Stomach smooth muscle (tissue), 2 donors: ENCODE results near the gene CPEB1.

Experiments
- H3K27ac ChIP-seq: one replicate; pipeline ENCODE4 v1.7.0; 2013; ENCODE audit warnings: mild to moderate bottlenecking, low read length, inconsistent platforms
- H3K27me3 ChIP-seq, 2 donors: one replicate each; pipeline ENCODE4 v1.7.0; 2013; ENCODE audit warnings: low read length in 2 of 2; ENCODE audit not compliant: insufficient read depth in 2 of 2, control insufficient read depth in 1 of 2
- H3K36me3 ChIP-seq, 2 donors: one replicate each; pipeline ENCODE4 v1.7.0; 2013; ENCODE audit warnings: low read length in 2 of 2; ENCODE audit not compliant: control insufficient read depth in 2 of 2, insufficient read depth in 2 of 2
- H3K4me1 ChIP-seq: one replicate; pipeline ENCODE4 v1.7.0; 2013; ENCODE audit warnings: low read length; ENCODE audit not compliant: control insufficient read depth, insufficient read depth
- H3K4me3 ChIP-seq, 2 donors: one replicate each; pipeline ENCODE4 v1.7.0; 2013; ENCODE audit warnings: low read length in 2 of 2
- H3K9ac ChIP-seq, 2 donors: one replicate each; pipeline ENCODE4 v1.7.0; 2013; ENCODE audit warnings: low read length in 2 of 2, mild to moderate bottlenecking in 1 of 2
- H3K9me3 ChIP-seq, 2 donors: one replicate each; pipeline ENCODE4 v1.7.0; 2013; ENCODE audit warnings: low read length in 2 of 2; ENCODE audit not compliant: control insufficient read depth in 2 of 2
- donor health status: healthy.
- donor health status: Pancreatic carcinoma.

The CPEB1 gene

DNA sequence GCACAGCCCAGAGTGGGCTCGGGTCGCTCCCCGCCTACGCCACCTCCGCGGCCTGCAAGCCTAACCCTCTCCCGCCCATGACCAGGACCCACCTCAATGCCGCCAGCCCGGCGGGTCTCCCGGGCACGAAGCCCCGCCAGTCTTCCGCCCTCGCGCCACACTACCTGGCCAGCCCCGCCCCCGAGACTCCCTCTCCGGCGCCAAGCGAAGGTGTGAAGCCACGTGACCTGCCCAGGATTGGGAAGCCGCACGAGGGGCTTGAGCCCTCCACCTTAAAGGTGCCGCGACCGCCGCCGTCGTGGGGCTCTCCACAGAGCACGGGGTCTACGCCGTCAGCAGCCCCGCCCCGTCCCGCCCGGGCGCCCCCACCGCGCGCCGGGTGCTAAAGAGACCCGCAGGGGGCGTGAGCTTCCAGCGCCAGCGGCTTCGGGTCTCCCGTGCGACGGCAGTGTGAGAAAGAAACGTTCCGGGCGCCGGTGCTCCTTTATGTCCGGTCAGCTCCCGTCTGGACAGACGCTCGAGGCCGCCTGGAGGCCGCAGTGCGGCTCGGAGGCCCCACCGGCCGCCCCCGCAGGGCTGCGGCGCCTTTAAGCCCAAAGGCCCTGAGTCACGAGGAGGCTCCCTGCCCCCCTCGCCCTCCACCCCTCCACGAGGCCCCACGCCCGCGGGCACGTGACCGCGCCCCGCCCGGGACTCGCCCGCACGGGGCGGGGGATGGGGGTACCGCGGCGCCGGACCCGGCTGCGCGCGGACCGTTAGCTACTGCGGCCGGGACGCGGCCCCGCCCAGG is at the start of gene CPEB1:
CPEB1 (minus strand) TSS at position 319 of the 790 bp plus-strand sequence. CDS start 18,904 bp downstream, outside the sequence.
- peak within 1 kb of the TSS; percentile 70 to 71 for H3K4me3 ChIP-seq
- peaks cover 25% of the 10 kb centered on the region for H3K4me1 ChIP-seq
- no peaks in the 10 kb centered on the region for H3K36me3 ChIP-seq
- no peaks in the 10 kb centered on the region for H3K9me3 ChIP-seq
- no peak within 1 kb of the TSS for H3K27ac ChIP-seq
- H3K9ac ChIP-seq: no peak within 1 kb of the TSS
- H3K27me3 ChIP-seq: peaks cover 14 to 37% of the 10 kb centered on the region in 2 donors

DNA sequence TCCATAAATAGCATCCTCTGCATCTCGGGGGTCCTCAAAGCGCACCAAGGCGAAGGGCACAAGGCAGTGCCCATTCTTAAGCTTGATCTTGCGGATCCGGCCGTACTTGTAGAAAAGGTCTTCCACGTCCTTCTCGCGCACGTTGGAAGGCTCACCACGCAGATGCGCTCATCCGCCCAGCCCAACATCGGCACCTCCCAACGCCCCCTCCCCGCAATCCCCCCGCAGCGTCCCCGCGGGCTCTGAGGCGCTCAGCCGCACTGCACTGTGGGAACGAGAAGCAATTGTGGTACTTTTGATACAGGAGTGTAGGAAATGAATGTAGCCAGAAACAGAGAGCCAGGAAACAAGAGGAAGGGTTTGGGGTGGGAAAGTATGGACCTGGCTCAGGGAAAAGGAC is 45.0 kb upstream of the CPEB1 start:
- no peaks in the 10 kb centered on the region for H3K36me3 ChIP-seq
- H3K4me3 ChIP-seq: no peak overlapping the region

DNA sequence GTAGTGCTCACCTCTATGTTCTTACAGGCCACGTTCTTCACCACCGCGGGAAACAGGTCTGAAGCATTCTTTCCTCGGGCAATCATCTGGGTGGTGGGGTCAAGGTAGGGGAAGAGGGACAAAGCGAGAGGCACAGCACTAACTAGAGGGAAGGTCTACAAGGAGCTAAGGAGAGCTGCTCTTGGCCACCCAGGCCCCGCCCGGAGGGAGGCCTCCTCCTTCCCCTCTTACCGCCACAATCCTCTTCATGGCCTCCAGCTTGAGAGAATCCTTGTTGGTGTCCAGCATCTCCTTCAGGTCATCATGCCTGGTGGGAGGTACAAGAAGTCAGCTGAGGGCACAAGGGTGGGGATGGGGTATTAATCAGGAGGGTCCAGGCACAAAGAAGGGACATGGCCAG is 42.0 kb upstream of the CPEB1 start:
- Histone ChIP-seq H3K4me3 (no peak overlapping the region), H3K9me3 (no peaks in the 10 kb centered on the region), H3K27me3 (no peaks in the 10 kb centered on the region), H3K9ac (no peak overlapping the region), H3K4me1 (no peaks in the 10 kb centered on the region), H3K36me3 (no peaks in the 10 kb centered on the region), H3K27ac (no peak overlapping the region)

More for the DNA sequence above, 45.0 kb upstream of the CPEB1 start:
- no peak overlapping the region for H3K27ac ChIP-seq
- no peak overlapping the region for H3K9ac ChIP-seq
- H3K4me1 ChIP-seq: no peaks in the 10 kb centered on the region
- H3K27me3 ChIP-seq: no peaks in the 10 kb centered on the region
- H3K9me3 ChIP-seq: no peaks in the 10 kb centered on the region

GRCh38 chr15:82688691-82689090 is 41.5 kb upstream of the CPEB1 start:
- H3K36me3 ChIP-seq: no peaks in the 10 kb centered on the region
- no peak overlapping the region for H3K9ac ChIP-seq
- H3K27me3 ChIP-seq: no peaks in the 10 kb centered on the region
- no peak overlapping the region for H3K27ac ChIP-seq
- no peaks in the 10 kb centered on the region for H3K4me1 ChIP-seq
- no peaks in the 10 kb centered on the region for H3K9me3 ChIP-seq
- H3K4me3 ChIP-seq: no peak overlapping the region

- no peaks in the 10 kb centered on the region for H3K36me3 ChIP-seq
- H3K27me3 ChIP-seq: peaks cover 16 to 17% of the 10 kb centered on the region in 2 donors
- H3K4me1 ChIP-seq: no peaks in the 10 kb centered on the region
- no peaks in the 10 kb centered on the region for H3K9me3 ChIP-seq
- no peak overlapping the region for H3K4me3 ChIP-seq
- H3K27ac ChIP-seq: no peak overlapping the region
- H3K9ac ChIP-seq: no peak overlapping the region
These were observed 34.2 kb upstream of the CPEB1 start for GRCh38 chr15:82681371-82681770.

GRCh38 chr15:82680200-82681102 is 33.3 kb upstream of the CPEB1 start:
- no peak overlapping the region for H3K27ac ChIP-seq
- H3K27me3 ChIP-seq: peaks cover 16 to 17% of the 10 kb centered on the region in 2 donors
- H3K9me3 ChIP-seq: no peaks in the 10 kb centered on the region
- H3K4me1 ChIP-seq: no peaks in the 10 kb centered on the region
- no peak overlapping the region for H3K9ac ChIP-seq
- H3K36me3 ChIP-seq: no peaks in the 10 kb centered on the region
- H3K4me3 ChIP-seq: peak overlapping the region in 1 of 2 donors; percentile 35

- H3K27me3 ChIP-seq: peaks cover 16 to 17% of the 10 kb centered on the region in 2 donors
- H3K9ac ChIP-seq: no peak overlapping the region
- H3K4me1 ChIP-seq: no peaks in the 10 kb centered on the region
- no peak overlapping the region for H3K27ac ChIP-seq
- no peak overlapping the region for H3K4me3 ChIP-seq
- no peaks in the 10 kb centered on the region for H3K36me3 ChIP-seq
- H3K9me3 ChIP-seq: no peaks in the 10 kb centered on the region
These were observed 32.5 kb upstream of the CPEB1 start for GRCh38 chr15:82679626-82680199.

DNA sequence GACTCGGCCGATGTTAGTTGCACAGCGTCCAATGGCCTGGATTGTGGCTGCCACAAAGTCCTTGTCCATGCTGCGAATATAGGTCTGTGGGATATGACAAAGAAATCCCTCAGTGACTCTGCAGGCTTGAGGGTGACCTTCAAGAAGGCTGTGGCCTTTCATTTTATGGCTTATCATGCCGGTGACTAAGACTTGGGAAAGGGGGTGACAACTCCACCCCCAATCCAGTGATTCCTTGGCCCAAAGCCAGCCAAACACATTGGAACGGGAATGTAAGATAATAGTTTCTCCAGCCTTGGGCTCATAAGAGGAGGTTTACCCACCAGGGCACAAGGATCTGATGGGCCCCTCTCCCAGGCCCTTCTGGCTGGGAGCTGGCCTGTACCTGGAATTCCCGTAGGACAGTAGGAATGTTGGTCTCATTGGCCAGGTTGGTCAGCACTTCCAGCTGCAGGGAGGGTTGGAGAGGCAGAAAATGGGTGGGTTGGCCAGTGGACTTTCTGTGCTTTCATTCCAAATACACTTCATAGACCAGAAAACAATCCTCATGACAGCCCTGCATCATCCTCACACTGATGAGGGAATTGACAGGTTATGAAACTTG is 30.7 kb upstream of the CPEB1 start:
- Histone ChIP-seq H3K9ac (no peak overlapping the region), H3K27ac (no peak overlapping the region), H3K36me3 (no peaks in the 10 kb centered on the region), H3K4me1 (no peaks in the 10 kb centered on the region), H3K27me3 (peaks cover 16 to 17% of the 10 kb centered on the region in 2 donors), H3K4me3 (no peak overlapping the region), H3K9me3 (no peaks in the 10 kb centered on the region)

GRCh38 chr15:82674873-82675272 is 27.7 kb upstream of the CPEB1 start:
- Histone ChIP-seq H3K27ac (no peak overlapping the region), H3K27me3 (peaks cover 0 to 4% of the 10 kb centered on the region in 2 donors), H3K36me3 (no peaks in the 10 kb centered on the region), H3K4me3 (no peak overlapping the region), H3K9ac (no peak overlapping the region), H3K4me1 (no peaks in the 10 kb centered on the region), H3K9me3 (no peaks in the 10 kb centered on the region)

DNA sequence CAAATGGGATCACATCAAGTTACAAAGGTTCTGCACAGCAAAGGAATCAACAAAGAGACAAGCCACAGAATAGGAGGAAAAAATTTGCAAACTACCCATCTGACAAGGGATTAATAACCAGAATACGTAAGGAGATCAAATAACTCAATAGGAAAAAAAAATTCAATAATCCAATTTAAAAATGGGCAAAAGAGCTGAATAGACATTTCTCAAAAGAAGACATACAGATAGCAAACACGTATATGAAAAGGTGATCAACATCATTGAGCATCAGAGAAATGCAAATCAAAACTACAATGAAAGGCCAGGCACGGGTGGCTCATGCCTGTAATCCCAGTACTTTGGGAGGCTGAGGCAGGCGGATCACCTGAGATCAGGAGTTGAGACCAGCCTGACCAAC is 23.5 kb upstream of the CPEB1 start:
- no peak overlapping the region for H3K27ac ChIP-seq
- no peak overlapping the region for H3K9ac ChIP-seq
- H3K27me3 ChIP-seq: peaks cover 0 to 1% of the 10 kb centered on the region in 2 donors
- H3K4me3 ChIP-seq: no peak overlapping the region
- H3K4me1 ChIP-seq: no peaks in the 10 kb centered on the region
- no peaks in the 10 kb centered on the region for H3K9me3 ChIP-seq
- no peaks in the 10 kb centered on the region for H3K36me3 ChIP-seq
